Stimulated activated CD4-positive, alpha-beta T cell treated with anti-CD3 and anti-CD28 coated beads, Interleukin-4, amount 100 ng/mL, for 1 hour (primary cell): Measurements from ENCODE around the gene HINT2.

ENCODE experiments used
- DNase-seq: peaks from one replicate; pipeline ENCODE4 v3.0.0-alpha.2; 2020

The HINT2 gene

DNA sequence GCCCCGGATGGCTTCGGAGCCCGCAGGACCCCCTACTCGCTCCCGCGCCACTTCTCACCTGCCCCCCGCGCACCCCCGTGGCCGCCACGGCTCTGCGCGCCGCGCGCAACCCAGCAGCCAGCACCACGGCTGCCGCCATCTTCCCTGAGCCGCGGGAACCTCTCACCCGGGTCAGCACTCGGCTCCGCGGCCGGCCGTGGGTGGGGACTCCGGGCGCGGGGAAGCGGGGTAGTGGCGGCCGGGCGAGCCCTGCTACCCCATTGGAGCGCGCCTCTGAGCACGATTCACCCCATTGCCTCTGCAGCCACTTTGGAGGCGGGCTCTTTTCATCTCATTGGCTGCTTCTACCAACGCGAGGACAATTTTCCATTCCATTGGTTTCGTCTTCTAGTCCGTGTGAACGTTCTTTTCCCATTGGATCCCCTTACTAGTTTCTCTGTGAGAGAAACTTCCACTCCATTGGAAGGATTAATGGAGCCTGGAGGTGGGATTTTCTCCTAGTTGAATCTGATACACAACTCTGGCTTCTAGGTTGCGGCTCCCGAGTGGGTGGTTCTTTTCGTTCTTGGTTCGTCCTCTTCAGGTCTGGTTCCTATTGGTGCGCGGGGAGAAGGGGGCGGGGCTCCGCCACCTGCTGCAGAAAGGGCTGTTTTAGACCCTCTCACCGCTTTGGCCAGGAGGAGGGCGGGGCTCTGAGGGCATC, at the start of gene HINT2:
Gene HINT2, minus strand, starts transcription at position 202 of the 703 bp plus-strand sequence. Its CDS starts 63 bp downstream, at position 139.
- DNase-seq, result peak; percentile 98

DNA sequence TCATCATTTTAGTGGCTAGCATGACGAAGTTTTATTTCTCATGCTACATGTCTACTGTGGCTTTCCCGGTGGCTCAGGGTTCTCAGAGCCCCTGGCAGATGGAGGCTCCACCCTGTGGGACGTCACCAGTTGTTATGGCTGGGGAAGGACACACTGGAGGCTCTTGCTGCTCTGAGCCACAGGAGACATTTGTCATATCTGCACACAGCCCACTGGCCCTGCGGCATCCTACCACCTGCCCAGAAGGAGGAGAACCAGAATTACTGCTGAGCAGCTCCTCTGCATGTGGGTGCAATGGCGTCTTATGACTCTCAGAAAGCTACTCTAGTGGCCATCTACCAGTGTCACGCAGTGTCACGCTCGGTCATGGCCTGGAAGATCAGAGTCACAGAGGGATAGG, 48.7 kb upstream of the HINT2 start:
- DNase-seq, result no peak

DNA sequence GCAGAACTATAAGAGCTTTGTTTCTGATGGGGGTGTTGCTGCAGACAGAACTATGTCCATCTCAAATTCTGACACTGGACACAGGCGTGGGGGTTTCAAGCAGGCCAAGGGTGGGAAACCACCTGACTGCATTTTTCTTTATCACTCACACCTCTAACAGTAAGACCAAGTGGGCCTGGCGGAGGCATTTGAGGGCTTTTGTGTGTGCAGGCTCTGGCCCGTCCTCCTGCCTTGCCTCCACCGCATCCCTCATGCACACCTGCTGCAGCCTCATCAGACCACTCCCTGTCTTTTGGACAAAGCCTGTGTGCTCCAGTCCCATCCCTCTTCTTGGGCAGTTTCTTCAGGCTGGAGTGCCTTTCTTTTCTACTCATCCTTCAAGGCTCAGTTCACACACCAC, 47.5 kb upstream of the HINT2 start:
- no peak for DNase-seq

DNA sequence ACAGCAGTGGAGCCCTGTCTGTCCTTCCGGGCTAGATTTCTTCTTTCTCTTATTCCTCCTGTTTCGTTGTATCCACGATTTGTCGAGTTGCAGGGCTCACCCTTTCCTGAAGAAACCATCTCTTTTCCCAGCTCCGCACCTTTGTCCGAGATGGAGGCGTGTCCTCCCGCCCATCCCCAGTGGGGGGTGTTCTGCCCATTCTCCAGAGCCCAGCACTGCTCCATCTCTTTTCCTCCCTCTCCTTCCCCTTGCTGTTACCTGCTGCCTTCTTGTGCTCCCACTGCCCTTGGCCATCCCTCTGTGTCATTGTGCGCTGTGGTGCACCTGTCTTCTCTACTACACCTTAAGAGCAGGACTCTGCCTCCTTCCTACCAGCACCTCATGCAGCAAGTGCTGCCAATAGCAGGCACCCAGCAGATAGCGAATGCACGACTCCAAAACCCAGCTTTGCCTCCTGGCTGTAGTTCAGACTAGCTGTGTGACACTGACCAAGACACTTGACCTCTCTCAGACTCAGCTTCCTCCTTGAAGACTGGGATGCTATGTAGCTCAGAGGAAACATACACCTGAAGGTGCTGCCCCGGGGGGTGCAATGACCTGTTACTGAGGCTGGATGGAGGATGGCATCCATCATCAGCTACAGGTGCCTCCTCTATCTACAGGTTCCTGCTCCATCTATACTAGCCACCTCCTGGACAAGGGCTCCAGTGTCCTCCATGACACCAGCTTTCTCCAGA, 46.5 kb upstream of the HINT2 start:
- DNase-seq, result no peak

DNA sequence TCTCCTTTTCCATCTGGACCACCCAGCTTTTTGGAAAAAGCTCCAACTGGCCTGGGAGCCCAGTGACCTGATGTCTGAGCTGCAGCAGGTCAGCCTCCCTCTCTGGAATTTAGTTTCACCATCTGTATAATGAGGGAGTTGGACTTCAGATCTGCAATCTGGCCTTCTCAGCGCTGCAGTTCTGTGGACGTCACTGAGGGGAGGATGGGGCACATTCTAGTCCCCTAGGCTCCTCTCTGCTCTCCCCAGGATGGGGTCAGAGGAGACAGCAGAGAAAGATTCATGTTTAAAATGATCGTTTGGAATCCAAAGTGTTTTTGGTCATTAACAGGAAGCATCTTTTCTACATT, 45.1 kb upstream of the HINT2 start:
- DNase-seq, result no peak

DNA sequence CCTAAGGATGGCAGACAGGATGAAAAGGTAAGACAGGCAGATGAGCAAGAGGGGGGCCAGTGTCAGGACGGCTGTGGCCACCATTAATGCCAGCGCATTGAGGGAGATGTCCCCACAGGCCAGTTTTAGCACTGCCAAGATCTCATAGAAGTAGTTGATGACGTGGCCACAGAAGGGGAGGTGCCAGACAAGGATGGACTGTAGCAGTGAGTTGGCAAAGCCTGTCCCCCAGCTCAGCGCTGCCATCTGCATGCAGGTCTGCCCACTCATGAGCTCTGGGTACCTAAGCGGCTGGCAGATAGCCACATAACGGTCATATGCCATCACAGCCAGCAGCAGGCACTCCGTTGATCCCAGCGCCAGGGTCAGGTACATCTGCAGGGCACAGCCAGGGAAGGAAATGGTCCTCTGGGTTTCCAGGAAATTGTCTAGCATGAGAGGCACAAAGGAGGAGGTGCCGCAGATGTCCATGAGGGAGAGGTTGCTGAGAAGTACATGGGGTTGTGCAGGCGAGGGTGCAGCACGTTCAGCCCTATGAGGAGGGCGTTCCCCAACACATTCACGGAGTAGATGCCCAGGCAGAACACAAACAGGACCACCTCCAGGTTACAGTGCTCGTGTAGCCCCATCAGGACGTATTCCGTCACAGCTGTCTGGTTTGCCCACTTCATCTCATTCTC, 44.6 kb upstream of the HINT2 start:
- no peak for DNase-seq

DNA sequence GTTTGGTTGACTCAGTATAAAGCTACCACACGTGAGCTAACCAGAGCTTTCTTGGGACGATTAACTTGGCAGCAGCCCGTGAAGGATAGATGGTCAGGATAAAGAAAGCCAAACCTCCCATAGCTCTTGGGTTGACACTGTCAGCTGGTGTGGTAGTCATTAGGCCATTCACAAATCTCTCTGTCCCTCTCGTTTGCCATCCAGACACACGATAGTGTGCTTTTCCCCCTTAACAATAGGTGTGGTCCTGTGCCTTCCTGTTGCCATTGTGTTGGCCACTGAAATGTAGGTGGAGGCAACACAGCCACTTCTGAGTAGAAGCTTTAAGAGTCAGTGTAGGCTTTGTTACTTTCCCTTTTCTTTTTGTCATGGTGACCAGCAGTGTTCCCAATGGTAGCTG, 43.6 kb upstream of the HINT2 start:
- DNase-seq, result no peak

DNA sequence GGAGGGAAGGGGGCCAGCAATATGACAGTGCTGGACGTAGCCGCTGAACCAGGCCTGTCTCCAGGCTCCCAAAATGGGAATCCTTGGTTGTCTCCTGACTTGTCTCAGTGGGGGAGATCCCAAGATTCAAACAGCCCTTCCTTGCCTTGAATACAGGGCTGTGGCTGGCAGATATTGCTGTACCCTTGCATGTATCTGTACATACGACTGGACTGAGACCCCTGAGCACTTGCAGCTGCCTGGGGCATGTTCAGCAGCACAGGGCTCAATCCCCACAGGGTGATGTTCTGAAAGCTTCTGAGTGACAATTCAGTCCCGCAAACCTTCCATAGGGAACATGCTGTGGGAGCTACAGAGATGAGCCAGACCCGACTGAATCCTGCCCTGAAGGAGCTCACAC, 42.0 kb upstream of the HINT2 start:
- no peak for DNase-seq

DNA sequence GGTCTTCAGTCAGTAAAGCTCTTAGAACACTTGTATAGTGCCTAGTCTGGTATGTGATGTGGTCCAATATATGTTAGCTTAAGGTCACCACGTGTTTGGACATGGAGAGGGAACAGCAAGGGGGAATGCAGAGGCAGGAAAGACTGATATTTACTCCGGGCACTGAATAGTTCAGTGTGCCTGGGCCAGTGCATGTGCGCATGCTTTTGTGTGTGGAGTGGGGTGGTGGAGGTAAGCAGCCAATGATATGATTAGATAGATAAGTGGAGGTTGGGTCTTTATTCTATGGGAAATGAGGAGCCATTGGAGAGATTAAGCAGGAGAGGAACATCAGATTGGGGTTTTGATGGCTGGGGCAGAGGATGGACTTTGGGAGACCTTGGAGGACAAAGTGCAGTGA, 41.4 kb upstream of the HINT2 start:
- no peak for DNase-seq

DNA sequence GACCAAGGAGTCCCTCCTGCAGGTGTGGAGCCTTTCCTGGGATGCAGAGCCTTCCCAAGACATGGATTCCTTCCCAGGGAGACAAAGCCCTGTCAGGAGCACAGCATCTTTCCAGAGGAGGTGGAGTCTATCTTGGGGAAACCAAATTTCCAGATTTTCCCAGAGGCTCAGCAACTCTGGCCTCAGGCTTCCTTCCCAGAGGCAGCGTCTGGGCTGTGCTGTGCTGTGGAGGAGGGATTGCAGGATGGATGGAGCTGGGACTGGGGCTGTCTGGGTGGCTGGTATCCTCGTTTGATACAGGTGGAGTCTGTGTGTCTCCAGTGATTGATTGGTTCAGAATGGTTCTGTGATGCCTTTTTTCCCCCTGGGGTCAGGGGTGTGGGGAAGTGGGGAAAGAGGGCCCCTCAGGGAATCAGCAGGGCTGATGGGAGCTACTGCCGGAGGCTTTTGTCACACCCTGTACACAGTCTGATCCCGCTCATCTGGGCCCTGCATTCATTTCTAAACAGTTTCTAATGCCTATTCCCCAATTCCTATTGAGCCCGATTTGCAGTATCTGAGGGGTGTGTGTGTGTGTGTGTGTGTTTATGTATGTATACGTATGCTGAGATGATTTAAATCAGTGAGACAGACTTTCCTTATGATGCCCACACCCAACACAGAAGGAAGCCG, 39.4 kb upstream of the HINT2 start:
- DNase-seq, result no peak

DNA sequence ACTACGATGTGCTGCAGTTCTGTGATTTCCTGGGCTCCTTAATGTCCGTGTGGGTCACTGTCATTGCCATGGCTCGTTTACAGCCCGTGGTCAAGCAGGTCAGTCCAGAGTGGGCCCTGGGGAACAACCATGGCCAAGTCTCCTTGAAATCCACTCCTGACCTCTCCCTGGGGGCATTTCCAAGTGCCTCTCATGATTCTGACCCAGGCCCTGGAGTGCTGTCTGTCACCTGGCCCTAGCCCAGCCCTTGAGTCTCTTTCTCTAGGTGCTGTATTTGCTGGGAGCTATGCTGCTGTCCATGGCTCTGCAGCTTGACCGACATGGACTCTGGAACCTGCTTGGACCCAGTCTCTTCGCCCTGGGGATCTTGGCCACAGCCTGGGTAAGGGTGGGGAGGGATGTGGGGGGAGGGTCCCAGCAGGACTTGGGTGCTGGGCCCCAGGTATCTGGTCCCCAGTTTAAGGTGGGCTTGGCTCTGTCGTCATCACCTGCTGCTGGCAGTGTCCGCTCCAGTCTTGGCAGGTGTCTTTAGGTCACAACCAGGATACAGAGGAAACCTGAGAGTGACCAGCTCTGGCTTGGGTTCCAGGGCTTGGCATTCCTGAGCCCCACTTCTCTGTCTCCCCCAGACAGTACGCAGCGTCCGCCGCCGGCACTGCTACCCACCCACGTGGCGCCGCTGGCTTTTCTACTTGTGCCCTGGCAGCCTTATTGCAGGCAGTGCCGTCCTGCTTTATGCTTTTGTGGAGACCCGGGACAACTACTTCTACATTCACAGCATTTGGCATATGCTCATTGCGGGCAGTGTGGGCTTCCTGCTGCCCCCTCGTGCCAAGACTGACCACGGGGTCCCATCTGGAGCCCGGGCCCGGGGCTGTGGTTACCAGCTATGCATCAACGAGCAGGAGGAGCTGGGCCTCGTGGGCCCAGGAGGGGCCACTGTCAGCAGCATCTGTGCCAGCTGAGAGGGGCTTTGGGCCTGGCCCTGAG, 38.3 kb upstream of the HINT2 start:
- DNase-seq, result no peak

DNA sequence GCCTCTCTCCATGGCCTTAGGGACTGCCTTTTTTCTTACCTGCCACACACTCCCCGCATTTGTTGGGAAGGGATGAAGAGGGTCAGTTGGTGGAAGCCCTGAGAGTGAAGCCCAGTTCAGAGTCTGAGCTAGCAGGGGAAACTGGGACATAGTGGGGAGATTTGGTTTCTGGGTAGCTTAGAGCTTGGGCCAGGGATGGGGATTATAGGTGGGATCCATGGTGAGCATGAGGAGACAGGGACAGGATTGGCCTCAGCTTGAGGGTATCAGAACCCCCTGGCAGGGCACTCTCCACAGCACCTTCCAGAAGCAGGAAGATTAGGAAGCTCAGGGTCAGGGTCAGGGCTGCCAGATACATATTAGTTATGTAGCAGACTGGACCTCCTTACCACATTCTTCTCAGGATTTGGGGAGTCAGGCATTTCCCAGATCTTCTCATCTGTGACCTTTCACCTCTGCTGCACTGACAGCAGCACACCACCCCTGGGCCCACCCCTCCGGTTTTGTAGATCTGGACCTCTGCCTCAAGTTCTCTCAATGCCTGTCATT, 37.5 kb upstream of the HINT2 start:
- DNase-seq, result no peak

DNA sequence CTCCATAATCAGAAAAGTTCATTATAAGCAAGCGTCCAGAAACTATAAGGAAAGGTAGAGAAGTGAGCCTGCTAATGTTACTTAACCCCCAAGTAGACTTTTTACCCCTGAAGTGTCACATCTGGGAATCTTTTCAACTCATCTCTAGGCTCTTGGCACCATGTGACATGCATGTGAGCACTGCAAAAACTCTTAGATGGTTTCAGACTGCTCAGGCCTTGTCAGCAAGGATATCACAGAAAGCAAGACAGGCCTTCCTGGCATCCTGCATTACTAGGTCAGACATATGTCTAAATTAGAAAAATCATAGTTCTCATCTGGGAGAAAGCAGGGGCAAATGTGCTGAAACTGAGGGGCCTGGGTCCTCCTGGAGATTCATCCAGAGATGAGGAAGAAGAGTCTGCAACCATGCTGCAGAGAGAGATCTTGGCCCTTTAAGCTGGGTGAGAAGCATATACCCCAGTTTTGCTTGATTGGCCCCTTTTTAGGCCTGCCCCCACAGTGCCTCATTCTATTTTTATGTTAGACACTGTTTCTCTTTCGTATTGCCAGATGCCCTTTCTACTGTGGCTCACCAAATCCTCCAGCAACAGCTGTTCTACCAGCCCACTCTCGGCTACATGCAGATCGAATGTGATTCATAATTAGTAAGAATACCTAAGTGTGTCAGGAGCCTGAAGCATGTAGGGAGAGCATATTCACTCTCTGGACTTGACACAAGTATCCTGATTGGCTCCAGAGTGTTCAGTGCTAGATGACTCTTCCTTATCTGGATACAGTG, 33.1 kb upstream of the HINT2 start:
- no peak for DNase-seq

DNA sequence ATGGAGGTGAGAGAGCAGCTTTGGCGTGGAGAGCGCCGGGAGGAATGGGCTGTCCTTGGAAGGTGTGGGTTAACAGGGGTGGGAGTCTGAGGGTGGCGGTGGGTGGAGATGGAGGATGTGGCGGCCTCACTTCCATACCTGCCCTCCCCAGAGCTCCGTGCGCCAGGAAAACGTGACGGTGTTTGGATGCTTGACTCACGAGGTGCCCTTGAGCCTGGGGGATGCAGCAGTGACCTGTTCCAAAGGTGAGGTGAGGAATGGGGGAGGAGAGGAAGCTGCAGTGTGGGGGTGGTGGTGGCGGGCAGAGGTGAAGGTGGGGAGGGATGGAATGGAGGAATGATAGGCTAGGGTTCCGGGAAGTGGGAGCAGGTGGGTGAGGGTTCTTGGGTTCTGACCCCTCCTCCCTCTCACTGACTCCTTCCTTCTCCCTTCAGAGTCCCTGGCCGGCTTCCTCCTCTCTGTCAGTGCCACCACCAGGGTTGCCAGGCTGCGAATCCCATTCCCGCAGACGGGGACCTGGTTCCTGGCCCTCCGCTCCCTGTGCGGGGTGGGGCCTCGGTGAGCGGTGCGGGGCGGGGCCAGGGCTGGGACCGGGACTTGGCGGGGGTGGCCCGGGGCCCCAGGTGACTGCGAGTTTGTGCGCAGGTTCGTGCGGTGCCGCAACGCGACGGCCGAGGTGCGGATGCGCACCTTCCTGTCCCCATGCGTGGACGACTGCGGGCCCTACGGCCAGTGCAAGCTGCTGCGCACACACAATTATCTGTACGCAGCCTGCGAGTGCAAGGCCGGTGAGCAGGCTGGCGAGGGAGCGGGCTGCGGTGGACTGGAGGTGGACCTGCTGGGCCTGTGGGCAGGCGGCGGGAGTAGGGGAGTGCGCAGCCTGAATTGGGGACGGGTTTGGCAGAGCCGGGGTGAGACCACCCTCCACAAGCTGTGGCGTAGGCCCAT, 31.3 kb upstream of the HINT2 start:
- no peak for DNase-seq

DNA sequence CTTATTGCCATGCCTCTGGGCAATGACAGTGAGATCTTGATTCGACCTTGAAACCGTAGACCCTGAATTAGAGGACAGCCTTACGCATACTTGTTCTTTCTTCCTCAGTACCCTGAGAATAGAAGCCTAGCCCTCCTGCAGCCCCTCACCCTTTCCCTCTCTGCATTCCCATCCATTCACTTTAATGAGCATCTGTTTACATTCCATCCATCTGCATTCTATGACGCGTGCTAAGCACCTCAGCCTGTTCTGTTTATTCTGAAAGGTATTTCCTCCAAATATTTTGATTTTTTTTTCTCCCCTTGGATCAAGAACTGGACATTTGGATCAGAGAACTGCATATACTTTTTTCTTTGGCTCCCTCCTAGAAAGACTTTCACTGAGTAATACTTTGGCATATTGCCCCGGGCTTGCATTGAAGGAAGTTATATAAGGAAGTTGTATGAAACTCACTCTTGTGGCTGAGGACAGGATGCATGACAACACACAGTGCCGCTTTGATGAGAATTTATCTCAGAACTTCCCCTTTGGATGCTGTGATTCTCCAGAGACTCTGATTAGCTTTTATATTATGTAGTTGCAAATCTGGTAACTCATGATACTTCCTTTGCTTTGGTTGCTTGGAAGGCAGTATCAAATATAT, 29.9 kb upstream of the HINT2 start:
- DNase-seq, result no peak

DNA sequence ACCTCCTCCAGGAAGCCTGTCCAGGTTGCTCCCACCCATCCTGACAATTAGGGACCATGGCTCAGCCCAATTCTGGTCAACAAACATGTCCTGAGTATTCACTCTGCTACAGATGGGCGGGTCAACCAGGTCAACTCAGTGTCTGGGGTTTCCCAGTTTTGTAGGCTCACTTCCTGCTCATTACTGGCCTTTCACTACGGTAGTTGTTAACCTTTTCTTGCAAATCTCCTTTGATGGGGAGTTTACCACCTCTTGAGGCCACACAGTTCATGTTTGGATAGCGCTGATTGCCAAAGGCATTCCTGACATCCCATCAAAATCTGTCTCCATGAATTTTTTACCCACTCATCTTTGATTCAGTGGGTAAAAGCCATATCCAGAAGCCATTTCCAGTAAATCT, 28.0 kb upstream of the HINT2 start:
- DNase-seq, result no peak

DNA sequence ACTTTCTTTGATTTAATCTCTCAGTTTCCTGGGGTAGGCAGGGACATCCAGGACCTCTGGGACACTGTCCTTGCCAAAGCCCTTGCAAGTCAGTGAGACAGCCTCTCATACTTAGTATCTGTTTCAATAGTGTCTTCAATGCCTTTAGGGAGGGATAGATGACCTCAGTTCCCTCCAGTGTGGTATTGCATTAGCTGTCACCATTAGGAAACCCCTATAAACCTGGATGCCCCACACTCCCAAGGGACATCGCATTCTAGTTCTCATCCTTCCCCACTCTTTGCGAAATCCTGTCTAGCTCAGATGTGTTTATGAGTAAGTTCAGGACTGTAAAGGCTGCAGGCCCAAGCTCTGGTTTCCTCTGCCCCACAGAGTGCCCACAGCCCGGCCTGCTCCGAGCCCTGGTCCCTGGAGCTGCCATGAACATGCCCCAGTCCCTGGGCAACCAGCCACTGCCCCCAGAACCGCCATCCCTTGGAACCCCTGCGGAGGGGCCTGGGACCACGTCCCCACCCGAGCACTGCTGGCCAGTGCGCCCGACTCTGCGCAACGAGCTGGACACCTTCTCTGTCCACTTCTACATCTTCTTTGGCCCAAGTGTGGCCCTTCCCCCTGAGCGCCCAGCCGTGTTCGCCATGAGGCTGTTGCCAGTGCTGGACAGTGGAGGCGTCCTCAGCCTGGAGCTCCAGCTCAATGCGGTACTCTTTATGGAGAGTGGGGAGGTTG, 27.3 kb upstream of the HINT2 start:
- DNase-seq, result no peak

DNA sequence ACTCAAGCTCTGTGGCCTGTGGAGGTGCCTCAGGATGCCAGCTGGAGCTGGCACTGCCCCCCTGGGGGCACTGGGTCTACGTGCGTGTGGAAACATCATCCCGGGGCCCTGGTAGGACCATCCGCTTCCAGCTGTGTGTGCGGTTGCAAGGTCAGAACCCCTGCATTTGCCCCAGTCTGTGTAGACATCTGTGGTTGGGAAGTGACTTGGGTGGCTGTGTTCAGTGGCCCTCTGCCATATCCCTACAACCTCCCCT, 26.7 kb upstream of the HINT2 start:
- no peak for DNase-seq
